UCSD-AML1 (cell line): ENCODE data around the gene AADACL2.
"Not testable (repeated sequence)": the region's sequence is repeated elsewhere in the genome, so short reads cannot be mapped to it uniquely, and the experiment has no call there.

ENCODE experiments used
- DNase-seq: peaks from one replicate; lab custom pipeline; 2025; ENCODE audit not compliant: unreplicated experiment; lab: John Stamatoyannopoulos, UW

Gene AADACL2

GRCh38 chr3:151765685-151766084 is 32.0 kb downstream of the AADACL2 start:
- DNase-seq: no peak

- no peak for DNase-seq
Observed at GRCh38 chr3:151766454-151766853, 32.7 kb downstream of the AADACL2 start.

- no peak for DNase-seq
Observed at GRCh38 chr3:151768393-151768930, 34.7 kb downstream of the AADACL2 start.

GRCh38 chr3:151769175-151769574 is 35.4 kb downstream of the AADACL2 start:
- no peak for DNase-seq

- peak; percentile 8 for DNase-seq
Observed at GRCh38 chr3:151770956-151771355, 37.2 kb downstream of the AADACL2 start.

GRCh38 chr3:151772825-151773480 is 39.2 kb downstream of the AADACL2 start:
- no peak for DNase-seq

GRCh38 chr3:151774235-151774634 is 40.5 kb downstream of the AADACL2 start:
- DNase-seq: no peak

- DNase-seq: no peak
Observed at GRCh38 chr3:151774910-151775309, 41.2 kb downstream of the AADACL2 start.

GRCh38 chr3:151775314-151776258 is 41.9 kb downstream of the AADACL2 start:
- DNase-seq: no peak

- no peak for DNase-seq
Observed at GRCh38 chr3:151776259-151776740, 42.6 kb downstream of the AADACL2 start.

- no peak for DNase-seq
Observed at GRCh38 chr3:151777880-151778279, 44.2 kb downstream of the AADACL2 start.

GRCh38 chr3:151787626-151788025 is 53.9 kb downstream of the AADACL2 start:
- DNase-seq: no peak

- no peak for DNase-seq
Observed at GRCh38 chr3:151788401-151788800, 54.7 kb downstream of the AADACL2 start.

GRCh38 chr3:151789853-151790463 is 56.2 kb downstream of the AADACL2 start:
- DNase-seq: no peak

- not testable (repeated sequence) for DNase-seq
Observed at GRCh38 chr3:151790763-151791162, 57.0 kb downstream of the AADACL2 start.

GRCh38 chr3:151792411-151792810 is 58.7 kb downstream of the AADACL2 start:
- no peak for DNase-seq

- DNase-seq: no peak
Observed at GRCh38 chr3:151793636-151794035, 59.9 kb downstream of the AADACL2 start.

- DNase-seq: no peak
Observed at GRCh38 chr3:151794080-151794479, 60.4 kb downstream of the AADACL2 start.

- DNase-seq: no peak
Observed at GRCh38 chr3:151795276-151795675, 61.5 kb downstream of the AADACL2 start.

- no peak for DNase-seq
Observed at GRCh38 chr3:151796105-151796680, 62.5 kb downstream of the AADACL2 start.

GRCh38 chr3:151798466-151798865 is 64.7 kb downstream of the AADACL2 start:
- no peak for DNase-seq
